DOHH2 (cell line): Measurements from ENCODE around the gene RGS10.

Experiments used
- H3F3A ChIP-seq: fragments of 200-600 bp; sonication (generic), shearing (Covaris generic); 2 replicates; pipeline ENCODE4 v1.6.0; 2016; ENCODE audit warnings: antibody characterized with exemption, mild to moderate bottlenecking; ENCODE audit not compliant: control insufficient read depth, insufficient read depth
- H3K27ac ChIP-seq: fragments of 200-600 bp; sonication (generic); 2 replicates; pipeline ENCODE4 v1.5.1; 2014; ENCODE audit warnings: low read depth, mild to moderate bottlenecking, low read length, moderate library complexity
- H3K27me3 ChIP-seq: fragments of 200-600 bp; sonication (generic); 2 replicates; pipeline ENCODE4 v1.6.1; 2014; ENCODE audit warnings: mild to moderate bottlenecking, low read length, mixed read lengths; ENCODE audit not compliant: control insufficient read depth
- H3K36me3 ChIP-seq: fragments of 200-600 bp; sonication (generic); 2 replicates; pipeline ENCODE4 v1.6.1; 2014; ENCODE audit warnings: mild to moderate bottlenecking, low read length, moderate library complexity, mixed read lengths; ENCODE audit not compliant: control insufficient read depth
- H3K4me1 ChIP-seq: fragments of 200-600 bp; sonication (generic); 2 replicates; pipeline ENCODE4 v1.6.1; 2014; ENCODE audit warnings: mild to moderate bottlenecking, low read length, mixed read lengths; ENCODE audit not compliant: control insufficient read depth
- H3K4me2 ChIP-seq: fragments of 200-600 bp; sonication (generic); 2 replicates; pipeline ENCODE4 v1.6.0; 2014; ENCODE audit warnings: mild to moderate bottlenecking, low read length, moderate library complexity
- H3K4me3 ChIP-seq: fragments of 200-600 bp; sonication (generic); 2 replicates; pipeline ENCODE4 v1.5.1; 2014; ENCODE audit warnings: mild to moderate bottlenecking, low read length, mixed read lengths
- H3K79me2 ChIP-seq: fragments of 200-600 bp; sonication (generic); 2 replicates; pipeline ENCODE4 v1.6.1; 2014; ENCODE audit warnings: mild to moderate bottlenecking, low read length, mixed read lengths; ENCODE audit not compliant: control insufficient read depth
- H3K9me2 ChIP-seq: fragments of 200-600 bp; sonication (generic); replicated peaks from 2 replicates; pipeline ENCODE4 v1.6.1; 2014; ENCODE audit warnings: mild to moderate bottlenecking, low read length, mixed read lengths; ENCODE audit not compliant: control insufficient read depth
- H3K9me3 ChIP-seq: fragments of 200-600 bp; sonication (generic); 2 replicates; pipeline ENCODE4 v1.6.1; 2014; ENCODE audit warnings: antibody characterized with exemption, low read length, mixed read lengths; ENCODE audit not compliant: control insufficient read depth, insufficient read depth
- H4K20me1 ChIP-seq: fragments of 200-600 bp; sonication (generic); 2 replicates; pipeline ENCODE4 v1.6.0; 2014; ENCODE audit warnings: low read depth, mild to moderate bottlenecking, antibody characterized with exemption, low read length, moderate library complexity; ENCODE audit not compliant: control insufficient read depth, insufficient read depth
- EZH2phosphoT487 ChIP-seq: fragments of 200-600 bp; sonication (generic); IDR thresholded peaks from 2 replicates; pipeline ENCODE4 v1.6.1; 2017; ENCODE audit warnings: borderline replicate concordance, mild to moderate bottlenecking, antibody characterized with exemption, low read length, moderate library complexity, mixed read lengths
- TF ChIP-seq, protein P1 (sequence below): fragments of 200-600 bp; sonication (generic); IDR thresholded peaks from one replicate; pipeline ENCODE4 v1.5.1; 2014; ENCODE audit warnings: antibody characterized with exemption, mild to moderate bottlenecking, low read depth, low read length; ENCODE audit not compliant: poor library complexity, severe bottlenecking

The RGS10 gene

DNA sequence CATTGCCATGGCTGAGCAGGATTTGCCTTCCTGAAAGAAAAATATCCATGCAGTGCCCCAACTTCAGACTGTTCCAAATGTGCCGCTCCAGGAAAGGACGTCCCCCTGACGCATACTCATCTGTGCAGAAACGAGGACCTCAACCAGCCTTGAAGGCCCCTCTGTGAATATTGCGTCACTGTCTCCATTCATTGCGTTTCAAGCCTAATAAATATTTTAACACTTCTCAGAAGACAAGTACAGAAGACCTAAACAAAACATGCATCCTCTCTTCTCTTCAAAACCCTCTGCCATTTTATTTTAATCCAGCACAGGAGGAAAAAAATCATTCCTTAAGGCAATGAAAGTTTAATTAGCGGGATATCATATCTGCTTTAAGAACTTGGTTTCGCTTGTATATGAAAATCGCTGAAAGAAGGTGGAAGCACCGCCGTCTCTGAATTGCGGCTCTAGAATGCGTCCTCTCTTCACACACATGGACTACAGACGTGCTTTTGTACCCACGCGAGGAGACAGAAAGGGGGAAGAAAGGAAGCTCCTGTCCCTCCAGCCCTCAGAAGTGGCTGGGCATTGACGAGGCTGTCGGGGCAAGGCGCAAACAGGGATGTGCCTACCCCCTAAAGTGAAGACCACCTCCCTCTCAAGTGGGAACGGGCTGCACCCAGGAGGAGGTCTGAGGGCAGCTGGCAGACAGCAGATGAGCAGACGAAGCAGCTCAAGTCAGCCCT lies 36.8 kb downstream of the RGS10 start:
- TF ChIP-seq, protein P1, sequence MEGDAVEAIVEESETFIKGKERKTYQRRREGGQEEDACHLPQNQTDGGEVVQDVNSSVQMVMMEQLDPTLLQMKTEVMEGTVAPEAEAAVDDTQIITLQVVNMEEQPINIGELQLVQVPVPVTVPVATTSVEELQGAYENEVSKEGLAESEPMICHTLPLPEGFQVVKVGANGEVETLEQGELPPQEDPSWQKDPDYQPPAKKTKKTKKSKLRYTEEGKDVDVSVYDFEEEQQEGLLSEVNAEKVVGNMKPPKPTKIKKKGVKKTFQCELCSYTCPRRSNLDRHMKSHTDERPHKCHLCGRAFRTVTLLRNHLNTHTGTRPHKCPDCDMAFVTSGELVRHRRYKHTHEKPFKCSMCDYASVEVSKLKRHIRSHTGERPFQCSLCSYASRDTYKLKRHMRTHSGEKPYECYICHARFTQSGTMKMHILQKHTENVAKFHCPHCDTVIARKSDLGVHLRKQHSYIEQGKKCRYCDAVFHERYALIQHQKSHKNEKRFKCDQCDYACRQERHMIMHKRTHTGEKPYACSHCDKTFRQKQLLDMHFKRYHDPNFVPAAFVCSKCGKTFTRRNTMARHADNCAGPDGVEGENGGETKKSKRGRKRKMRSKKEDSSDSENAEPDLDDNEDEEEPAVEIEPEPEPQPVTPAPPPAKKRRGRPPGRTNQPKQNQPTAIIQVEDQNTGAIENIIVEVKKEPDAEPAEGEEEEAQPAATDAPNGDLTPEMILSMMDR, result no peak
- no peak for TF ChIP-seq EZH2phosphoT487
- Histone ChIP-seq H3K9me2 (no peaks in the 10 kb centered on the region), H3K79me2 (no peaks in the 10 kb centered on the region), H3F3A (no peaks in the 10 kb centered on the region), H3K9me3 (no peaks in the 10 kb centered on the region), H3K27me3 (no peaks in the 10 kb centered on the region), H3K4me2 (no peak overlapping the region), H3K4me3 (no peak overlapping the region), H3K27ac (no peak overlapping the region), H3K36me3 (peaks cover 14% of the 10 kb centered on the region; the same call in 1 of the 2 replicates), H4K20me1 (no peaks in the 10 kb centered on the region), H3K4me1 (peaks cover 18% of the 10 kb centered on the region)

DNA sequence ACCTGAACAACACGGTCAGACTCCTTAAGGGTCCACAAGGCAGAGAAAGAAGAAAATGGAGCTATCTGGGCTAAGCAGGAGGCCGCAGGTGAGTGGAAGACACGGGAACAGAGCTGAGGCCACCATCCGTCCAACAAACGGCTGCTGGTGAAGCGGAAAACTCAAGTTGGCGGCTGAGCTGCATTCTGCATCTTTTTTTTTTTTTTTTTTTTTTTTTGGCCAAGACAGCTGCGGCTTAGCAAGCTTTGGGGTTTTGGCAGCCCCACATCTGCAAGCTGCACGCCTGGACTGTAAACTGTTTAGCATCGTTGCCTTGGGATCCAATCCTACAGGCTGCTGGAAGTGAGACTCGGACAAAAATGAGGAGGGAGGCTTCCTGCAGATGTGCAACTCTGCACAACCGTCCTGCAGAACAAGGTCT lies 37.4 kb downstream of the RGS10 start:
- Histone ChIP-seq H3K9me2 (no peaks in the 10 kb centered on the region), H3K27me3 (no peaks in the 10 kb centered on the region), H3K79me2 (no peaks in the 10 kb centered on the region), H3K36me3 (peaks cover 14% of the 10 kb centered on the region; the same call in 1 of the 2 replicates), H3K27ac (no peak overlapping the region), H3K4me3 (no peak overlapping the region), H3K4me1 (peaks cover 18% of the 10 kb centered on the region), H3K4me2 (no peak overlapping the region), H3F3A (no peaks in the 10 kb centered on the region), H4K20me1 (no peaks in the 10 kb centered on the region), H3K9me3 (no peaks in the 10 kb centered on the region)
- TF ChIP-seq, protein P1, result no peak

DNA sequence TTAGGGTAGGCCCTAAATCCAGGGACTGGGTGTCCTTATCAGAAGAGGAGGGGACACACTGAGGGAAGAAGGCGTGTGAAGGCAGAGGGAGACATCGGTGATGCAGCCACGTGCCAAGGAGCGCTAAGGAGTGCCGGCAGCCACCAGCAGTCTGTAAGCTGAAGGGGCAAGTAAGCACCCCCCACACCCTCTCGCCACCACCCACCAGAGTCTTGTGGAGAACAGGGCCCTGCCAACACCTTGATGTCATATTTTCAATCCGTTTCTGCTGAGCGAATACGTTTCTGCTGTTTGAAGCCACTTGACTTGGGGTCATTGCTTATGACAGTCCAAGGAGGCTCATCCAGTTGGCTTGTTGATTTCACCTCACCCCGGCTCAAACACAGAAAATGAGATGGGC lies 37.9 kb downstream of the RGS10 start:
- Histone ChIP-seq H3K9me3 (no peaks in the 10 kb centered on the region), H3K4me2 (no peak overlapping the region), H3F3A (no peaks in the 10 kb centered on the region), H3K4me3 (no peak overlapping the region), H3K27me3 (no peaks in the 10 kb centered on the region), H4K20me1 (no peaks in the 10 kb centered on the region), H3K36me3 (peaks cover 14% of the 10 kb centered on the region), H3K9me2 (no peaks in the 10 kb centered on the region), H3K79me2 (no peaks in the 10 kb centered on the region), H3K27ac (no peak overlapping the region), H3K4me1 (peaks cover 18% of the 10 kb centered on the region)
- TF ChIP-seq, protein P1, result no peak
- TF ChIP-seq EZH2phosphoT487, result no peak
